ENCODE results near the gene PIR.

The PIR gene

DNA sequence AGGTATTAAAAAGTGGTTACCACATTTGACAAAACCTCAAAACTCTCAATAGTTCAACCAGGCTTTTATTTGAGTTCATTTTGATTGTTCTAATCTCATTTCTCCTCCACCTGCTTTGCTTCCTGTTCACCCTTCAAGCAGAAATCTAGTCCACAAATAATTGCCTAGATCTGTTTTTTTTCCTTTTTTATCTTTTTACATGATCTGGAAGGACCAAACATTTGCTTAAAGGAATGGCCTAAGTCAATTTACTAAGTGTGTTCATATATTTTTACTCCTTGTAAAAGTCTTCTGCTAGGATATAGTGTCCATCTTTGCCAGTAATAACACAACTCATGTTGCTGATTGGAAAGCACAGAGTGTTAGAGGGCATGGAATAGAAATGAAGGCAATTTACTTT lies 82.7 kb downstream of the PIR start:
- TF ChIP-seq, protein P1, sequence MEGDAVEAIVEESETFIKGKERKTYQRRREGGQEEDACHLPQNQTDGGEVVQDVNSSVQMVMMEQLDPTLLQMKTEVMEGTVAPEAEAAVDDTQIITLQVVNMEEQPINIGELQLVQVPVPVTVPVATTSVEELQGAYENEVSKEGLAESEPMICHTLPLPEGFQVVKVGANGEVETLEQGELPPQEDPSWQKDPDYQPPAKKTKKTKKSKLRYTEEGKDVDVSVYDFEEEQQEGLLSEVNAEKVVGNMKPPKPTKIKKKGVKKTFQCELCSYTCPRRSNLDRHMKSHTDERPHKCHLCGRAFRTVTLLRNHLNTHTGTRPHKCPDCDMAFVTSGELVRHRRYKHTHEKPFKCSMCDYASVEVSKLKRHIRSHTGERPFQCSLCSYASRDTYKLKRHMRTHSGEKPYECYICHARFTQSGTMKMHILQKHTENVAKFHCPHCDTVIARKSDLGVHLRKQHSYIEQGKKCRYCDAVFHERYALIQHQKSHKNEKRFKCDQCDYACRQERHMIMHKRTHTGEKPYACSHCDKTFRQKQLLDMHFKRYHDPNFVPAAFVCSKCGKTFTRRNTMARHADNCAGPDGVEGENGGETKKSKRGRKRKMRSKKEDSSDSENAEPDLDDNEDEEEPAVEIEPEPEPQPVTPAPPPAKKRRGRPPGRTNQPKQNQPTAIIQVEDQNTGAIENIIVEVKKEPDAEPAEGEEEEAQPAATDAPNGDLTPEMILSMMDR (conservative IDR thresholded peaks at IDR 0.05; ENCODE audit: low read depth), result no peak
- CTCF ChIA-PET, result no interaction called here
- no peak for DNase-seq (ENCODE audit: low spot score)
- no peak overlapping the region for H3K27ac ChIP-seq
- POLR2A ChIA-PET (ENCODE audit: low non-redundant PET), result no interaction called here

DNA sequence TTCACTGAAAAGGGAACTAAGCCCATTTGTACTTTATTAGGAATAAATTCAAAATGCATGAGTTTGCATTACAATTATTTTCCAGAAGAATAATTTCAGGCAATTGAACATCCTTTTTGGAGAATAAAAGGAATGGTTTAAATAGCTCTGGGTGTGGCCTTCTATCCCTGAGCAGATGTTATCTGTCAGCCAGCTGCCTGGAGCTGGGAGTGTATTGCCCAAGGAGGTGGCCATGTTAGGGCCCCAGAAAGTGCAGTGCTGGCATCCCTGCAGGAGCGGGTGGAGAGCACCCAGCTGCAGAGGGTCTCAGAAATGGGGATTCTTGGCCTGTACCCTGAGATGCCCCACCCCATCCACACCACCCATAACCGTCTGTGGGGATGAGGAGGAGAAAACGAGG lies 87.3 kb downstream of the PIR start:
- H3K27ac ChIP-seq, result no peak overlapping the region
- ChIA-PET CTCF (interaction anchor here (0.7 kb wide), 2 partner anchors 29 to 66 kb away, joined by 3 to 4 read pairs; no protein-coding TSS in a partner anchor), POLR2A (ENCODE audit: low non-redundant PET) (no interaction called here)
- TF ChIP-seq, protein P1 (conservative IDR thresholded peaks at IDR 0.05; ENCODE audit: low read depth), result no peak
- DNase-seq (ENCODE audit: low spot score), result no peak

DNA sequence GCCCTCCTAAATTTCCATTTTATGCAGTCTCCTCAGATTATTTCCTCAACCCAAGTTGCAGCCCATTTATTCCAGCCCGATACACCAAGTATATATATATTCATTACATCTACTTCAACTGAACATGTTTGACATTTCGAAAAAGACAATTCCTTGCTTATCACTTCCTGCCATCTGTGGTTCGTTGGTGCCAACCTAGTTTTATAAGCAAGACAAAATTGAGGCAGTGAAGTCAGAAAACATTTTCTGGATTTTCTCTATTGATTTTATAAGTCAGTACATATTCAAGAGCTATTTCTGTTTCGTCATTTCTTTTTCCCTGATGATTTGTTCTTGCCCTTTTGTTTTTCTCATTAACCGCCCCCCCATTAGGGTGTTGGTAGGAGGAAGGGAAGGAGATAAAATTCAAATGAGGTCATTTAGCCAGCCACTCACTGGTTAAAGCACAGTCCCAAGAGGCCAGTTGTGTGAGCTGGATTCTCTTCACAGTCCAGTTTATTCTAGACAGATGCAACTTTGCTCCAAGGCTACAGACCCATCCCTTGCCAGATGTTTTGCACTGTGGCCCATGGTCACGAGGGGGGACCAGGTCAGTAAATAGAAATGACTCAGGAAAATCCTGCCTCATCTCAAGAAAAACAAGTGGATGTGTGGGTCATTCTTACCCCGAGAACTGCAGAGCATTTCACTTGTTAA lies 88.6 kb downstream of the PIR start:
- no peak overlapping the region for H3K27ac ChIP-seq
- no peak for DNase-seq (ENCODE audit: low spot score)
- TF ChIP-seq, protein P1 (conservative IDR thresholded peaks at IDR 0.05; ENCODE audit: low read depth), result no peak
- ChIA-PET POLR2A (ENCODE audit: low non-redundant PET) (no interaction called here), CTCF (interaction anchor here (0.6 kb wide), 1 partner anchor 133 kb away, joined by 4 read pairs; no protein-coding TSS in a partner anchor)

DNA sequence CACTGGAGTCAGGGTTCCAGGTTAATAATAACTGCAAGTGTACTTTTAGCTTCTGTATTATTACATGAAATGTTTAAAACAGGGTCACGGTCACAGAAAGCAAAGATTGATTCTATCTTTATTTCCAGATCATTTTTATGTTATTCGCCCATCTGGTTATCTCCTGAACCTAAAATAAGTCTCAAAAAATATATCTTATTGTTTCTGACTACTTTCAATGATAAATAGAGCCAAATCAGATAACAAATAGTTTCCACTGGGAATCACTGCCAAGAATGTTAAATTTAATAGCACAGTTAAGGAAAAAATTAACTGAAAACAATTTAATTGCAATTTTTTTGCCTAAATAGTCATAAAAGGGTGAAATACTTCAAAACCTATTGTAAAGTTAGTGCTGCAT lies 91.8 kb downstream of the PIR start:
- no peak for DNase-seq (ENCODE audit: low spot score)
- TF ChIP-seq, protein P1 (conservative IDR thresholded peaks at IDR 0.05; ENCODE audit: low read depth), result no peak
- POLR2A ChIA-PET (ENCODE audit: low non-redundant PET), result no interaction called here
- H3K27ac ChIP-seq, result no peak overlapping the region
- CTCF ChIA-PET, result no interaction called here

DNA sequence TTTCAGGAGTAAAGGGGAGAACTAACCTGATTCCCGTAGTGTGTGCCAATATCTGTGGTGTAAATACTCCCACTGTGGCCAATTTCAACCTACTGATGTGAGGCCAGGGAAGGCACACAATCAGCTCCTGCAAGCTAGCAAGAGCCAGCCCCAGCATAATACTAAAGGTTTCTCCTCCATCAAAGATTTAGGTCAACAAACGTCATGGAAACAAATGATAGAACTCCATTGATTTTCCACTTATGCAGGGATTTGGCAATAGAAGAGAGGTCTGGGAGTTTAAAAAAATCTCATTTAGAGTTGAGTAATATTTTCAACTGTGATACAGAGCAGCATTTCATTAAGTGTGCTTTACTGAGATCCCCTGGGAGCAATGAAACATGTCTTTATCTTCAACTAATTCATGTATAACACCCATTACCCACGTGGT lies 93.2 kb downstream of the PIR start:
- TF ChIP-seq, protein P1 (conservative IDR thresholded peaks at IDR 0.05; ENCODE audit: low read depth), result no peak
- CTCF ChIA-PET, result no interaction called here
- H3K27ac ChIP-seq, result no peak overlapping the region
- DNase-seq (ENCODE audit: low spot score), result no peak
- POLR2A ChIA-PET (ENCODE audit: low non-redundant PET), result no interaction called here

DNA sequence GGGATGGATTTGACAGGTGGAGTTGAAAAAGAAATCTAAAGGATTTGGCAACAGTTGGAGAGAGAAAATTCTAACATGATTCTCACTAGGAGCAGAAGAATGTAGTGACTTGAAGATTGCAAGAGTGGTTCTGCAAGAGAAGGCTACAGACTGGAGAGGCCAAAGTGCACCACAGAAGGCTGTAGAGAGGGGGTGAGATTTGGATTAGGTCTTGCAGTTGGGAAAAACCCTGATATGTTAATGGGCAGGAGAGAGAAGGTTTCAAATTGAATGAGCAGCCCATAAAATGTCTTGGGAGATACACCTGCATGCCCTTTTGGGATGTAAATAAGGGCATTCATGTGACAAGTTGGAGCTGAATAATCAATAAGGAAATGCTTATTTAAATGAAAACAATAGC lies 94.3 kb downstream of the PIR start:
- TF ChIP-seq, protein P1 (conservative IDR thresholded peaks at IDR 0.05; ENCODE audit: low read depth), result no peak
- DNase-seq (ENCODE audit: low spot score), result no peak
- no peak overlapping the region for H3K27ac ChIP-seq
- ChIA-PET CTCF (no interaction called here), POLR2A (ENCODE audit: low non-redundant PET) (no interaction called here)

Data from RWPE1 (cell line).